ENCODE data around the gene TFDP1. TPM values are rescaled to one million over a fixed set of nuclear protein-coding genes. Genes with fewer than 3 reads are reported as not detected.
"Not testable (repeated sequence)": the region's sequence is repeated elsewhere in the genome, so short reads cannot be mapped to it uniquely, and the experiment has no call there.

The TFDP1 gene
- total and polyA plus RNA-seq, 7 donors, result 26.5 to 57.1 (median 40.2) TPM

DNA sequence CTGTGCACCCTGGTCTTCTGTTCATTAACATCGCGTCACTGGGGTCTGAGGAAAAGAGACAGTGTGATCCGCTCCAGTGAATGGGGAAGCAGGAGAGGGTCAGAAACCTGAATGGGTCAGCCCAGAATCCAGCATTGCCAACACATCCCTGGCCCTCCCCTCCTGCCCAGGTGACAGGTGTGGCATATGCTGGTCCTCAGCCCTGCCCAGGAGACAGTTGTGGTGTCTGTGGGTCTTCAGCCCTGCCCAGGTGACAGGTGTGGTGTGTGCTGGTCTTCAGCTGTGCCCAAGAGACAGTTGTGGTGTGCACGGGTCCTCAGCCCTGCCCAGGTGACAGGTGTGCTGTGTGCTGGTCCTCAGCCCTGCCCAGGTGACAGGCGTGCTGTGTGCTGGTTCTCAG is 8.0 kb downstream of the TFDP1 start:
- peak; percentile 34 for DNase-seq
- TF ChIP-seq EP300 (IDR thresholded peaks at IDR 0.05) (no peak), POLR2AphosphoS5 (IDR thresholded peaks at IDR 0.05) (no peak), POLR2A (IDR thresholded peaks at IDR 0.05) (no peak)
- TF ChIP-seq, protein P1, sequence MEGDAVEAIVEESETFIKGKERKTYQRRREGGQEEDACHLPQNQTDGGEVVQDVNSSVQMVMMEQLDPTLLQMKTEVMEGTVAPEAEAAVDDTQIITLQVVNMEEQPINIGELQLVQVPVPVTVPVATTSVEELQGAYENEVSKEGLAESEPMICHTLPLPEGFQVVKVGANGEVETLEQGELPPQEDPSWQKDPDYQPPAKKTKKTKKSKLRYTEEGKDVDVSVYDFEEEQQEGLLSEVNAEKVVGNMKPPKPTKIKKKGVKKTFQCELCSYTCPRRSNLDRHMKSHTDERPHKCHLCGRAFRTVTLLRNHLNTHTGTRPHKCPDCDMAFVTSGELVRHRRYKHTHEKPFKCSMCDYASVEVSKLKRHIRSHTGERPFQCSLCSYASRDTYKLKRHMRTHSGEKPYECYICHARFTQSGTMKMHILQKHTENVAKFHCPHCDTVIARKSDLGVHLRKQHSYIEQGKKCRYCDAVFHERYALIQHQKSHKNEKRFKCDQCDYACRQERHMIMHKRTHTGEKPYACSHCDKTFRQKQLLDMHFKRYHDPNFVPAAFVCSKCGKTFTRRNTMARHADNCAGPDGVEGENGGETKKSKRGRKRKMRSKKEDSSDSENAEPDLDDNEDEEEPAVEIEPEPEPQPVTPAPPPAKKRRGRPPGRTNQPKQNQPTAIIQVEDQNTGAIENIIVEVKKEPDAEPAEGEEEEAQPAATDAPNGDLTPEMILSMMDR (IDR thresholded peaks at IDR 0.05), result no peak
- H3K27me3 ChIP-seq, result no peaks in the 10 kb centered on the region
- H3K36me3 ChIP-seq, result peaks cover 0 to 14% (median 0%) of the 10 kb centered on the region in 4 donors
- H3K4me1 ChIP-seq, result peaks cover 0 to 4% (median 0%) of the 10 kb centered on the region in 4 donors
- H3K27ac ChIP-seq, result no peak overlapping the region
- H3K4me3 ChIP-seq, result no peak overlapping the region
- intact Hi-C loops (cut with DNase I), result no loop called here
- no peaks in the 10 kb centered on the region for H3K9me3 ChIP-seq
- 94 to 98% methylated on average over 5 of the region's 5 CpGs for WGBS, 2 donors

DNA sequence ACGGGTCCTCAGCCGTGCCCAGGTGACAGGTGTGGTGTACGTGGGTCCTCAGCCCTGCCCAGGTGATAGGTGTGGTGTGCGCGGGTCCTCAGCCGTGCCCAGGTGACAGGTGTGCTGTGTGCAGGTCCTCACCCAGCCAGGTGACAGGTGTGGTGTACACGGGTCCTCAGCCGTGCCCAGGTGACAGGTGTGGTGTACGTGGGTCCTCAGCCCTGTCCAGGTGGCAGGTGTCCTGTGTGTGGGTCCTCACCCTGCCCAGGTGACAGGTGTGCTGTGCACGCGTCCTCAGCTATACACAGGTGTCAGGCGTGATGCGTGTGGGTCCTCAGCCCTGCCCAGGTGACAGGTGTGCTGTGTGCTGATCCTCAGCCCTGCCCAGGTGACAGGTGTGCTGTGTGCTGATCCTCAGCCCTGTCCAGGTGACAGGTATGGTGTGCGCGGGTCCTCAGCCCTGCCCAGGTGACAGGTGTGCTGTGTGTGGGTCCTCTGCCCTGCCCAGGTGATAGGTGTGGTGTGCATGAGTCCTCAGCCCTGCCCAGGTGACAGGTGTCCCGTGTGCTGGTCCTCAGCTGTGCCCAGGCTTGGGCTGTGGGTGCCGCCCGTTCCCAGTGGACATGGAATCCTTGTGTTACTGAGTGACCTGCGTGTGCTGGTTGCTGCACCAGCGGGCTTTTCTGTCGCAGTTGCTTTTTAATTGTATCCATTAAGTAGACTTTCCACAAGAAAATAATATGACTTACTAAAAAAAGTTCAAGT is 9.7 kb downstream of the TFDP1 start:
- H3K4me1 ChIP-seq; H3K27ac ChIP-seq; H3K27me3 ChIP-seq; H3K4me3 ChIP-seq; H3K9me3 ChIP-seq; intact Hi-C loops (cut with DNase I): not testable (repeated sequence)
- 77 to 94% methylated on average over 21 of the region's 21 CpGs for WGBS, 2 donors
- DNase-seq, result peak; percentile 46
- peaks cover 0 to 21% (median 0%) of the 10 kb centered on the region in 4 donors for H3K36me3 ChIP-seq

DNA sequence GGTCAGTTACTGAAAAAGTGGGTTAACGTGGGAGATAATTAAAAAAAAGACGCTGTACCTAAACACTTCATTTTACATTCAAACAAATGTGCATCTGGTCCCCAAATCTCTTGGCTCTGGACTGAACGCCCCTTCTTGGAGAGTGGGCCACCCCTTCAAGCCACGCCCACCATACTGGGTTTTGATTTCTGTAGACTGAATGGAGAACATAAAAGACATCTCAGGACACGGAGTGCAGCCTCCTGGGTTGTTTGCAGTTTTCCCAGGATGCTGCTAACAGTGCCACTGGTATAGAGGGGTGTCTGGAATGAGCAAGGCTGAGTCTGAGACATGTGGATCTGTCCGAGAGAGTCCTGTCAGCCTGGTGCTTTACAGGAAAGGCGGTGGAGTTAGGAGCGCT is 10.6 kb downstream of the TFDP1 start:
- no peak for DNase-seq
- intact Hi-C loops (cut with DNase I), result no loop called here
- peaks cover 0 to 14% (median 0%) of the 10 kb centered on the region in 4 donors for H3K36me3 ChIP-seq

DNA sequence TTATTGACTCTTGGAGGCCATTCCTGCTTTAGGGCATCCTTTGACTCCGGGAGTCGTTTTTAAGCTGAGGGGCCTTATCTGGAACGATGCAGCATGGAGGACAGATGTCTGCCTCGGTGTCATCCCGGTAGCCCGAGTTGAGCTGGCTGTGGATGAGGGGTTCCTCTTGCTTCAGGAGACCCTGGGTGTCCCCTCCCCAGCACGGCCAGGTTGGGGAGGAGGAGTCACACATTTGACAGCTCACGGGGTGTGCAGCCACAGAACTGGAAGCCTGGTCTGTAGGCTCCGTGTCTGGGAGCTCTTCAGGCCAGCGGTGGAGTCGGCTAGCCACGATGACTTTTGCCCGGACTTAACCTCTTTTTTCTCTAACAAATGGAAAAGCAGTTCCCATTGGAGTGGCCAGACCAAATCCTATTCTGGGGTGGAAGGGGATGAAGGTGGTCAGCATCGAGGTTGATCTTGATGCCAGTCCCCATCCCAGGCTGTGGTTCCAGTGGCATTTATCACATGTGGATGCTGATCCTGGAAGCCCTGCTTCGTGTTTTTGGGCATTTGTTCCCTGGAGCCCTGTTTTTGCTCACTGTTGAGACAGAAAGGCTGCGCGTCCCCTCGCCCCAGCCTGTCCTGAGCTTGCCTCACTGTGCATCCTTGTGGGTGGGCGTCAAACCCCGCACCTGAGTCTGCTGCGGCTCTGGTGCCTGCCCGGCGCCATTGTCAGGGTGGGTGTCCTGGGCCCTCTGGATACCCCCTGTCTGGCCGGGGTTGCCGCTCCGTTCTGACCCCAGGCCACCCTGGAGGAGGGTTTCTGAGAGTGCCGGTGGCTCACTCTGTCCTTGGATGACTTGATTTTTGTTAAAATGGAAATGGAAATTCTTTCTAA is 12.0 kb downstream of the TFDP1 start:
- no peak overlapping the region for H3K27ac ChIP-seq
- no peak for TF ChIP-seq POLR2AphosphoS5 (IDR thresholded peaks at IDR 0.05)
- no peak for TF ChIP-seq EP300 (IDR thresholded peaks at IDR 0.05)
- TF ChIP-seq, protein P1 (IDR thresholded peaks at IDR 0.05), result no peak
- TF ChIP-seq POLR2A (IDR thresholded peaks at IDR 0.05), result no peak
- H3K27me3 ChIP-seq, result no peaks in the 10 kb centered on the region
- H3K4me3 ChIP-seq, result no peak overlapping the region
- peaks cover 0 to 18% (median 0%) of the 10 kb centered on the region in 4 donors for H3K36me3 ChIP-seq
- no peaks in the 10 kb centered on the region for H3K9me3 ChIP-seq
- WGBS, 2 donors, result 95 to 96% methylated on average over 27 of the region's 27 CpGs
- intact Hi-C loops (cut with DNase I), result no loop called here
- H3K4me1 ChIP-seq, result no peaks in the 10 kb centered on the region
- DNase-seq, result peak; percentile 53

More for the DNA sequence above, 10.6 kb downstream of the TFDP1 start:
- H3K27ac ChIP-seq, result no peak overlapping the region
- WGBS, 2 donors, result 95% methylated on average over 8 of the region's 8 CpGs
- TF ChIP-seq, protein P1 (IDR thresholded peaks at IDR 0.05), result no peak
- no peak for TF ChIP-seq POLR2AphosphoS5 (IDR thresholded peaks at IDR 0.05)
- no peaks in the 10 kb centered on the region for H3K9me3 ChIP-seq
- H3K27me3 ChIP-seq, result no peaks in the 10 kb centered on the region
- H3K4me3 ChIP-seq, result no peak overlapping the region
- H3K4me1 ChIP-seq, result no peaks in the 10 kb centered on the region

DNA sequence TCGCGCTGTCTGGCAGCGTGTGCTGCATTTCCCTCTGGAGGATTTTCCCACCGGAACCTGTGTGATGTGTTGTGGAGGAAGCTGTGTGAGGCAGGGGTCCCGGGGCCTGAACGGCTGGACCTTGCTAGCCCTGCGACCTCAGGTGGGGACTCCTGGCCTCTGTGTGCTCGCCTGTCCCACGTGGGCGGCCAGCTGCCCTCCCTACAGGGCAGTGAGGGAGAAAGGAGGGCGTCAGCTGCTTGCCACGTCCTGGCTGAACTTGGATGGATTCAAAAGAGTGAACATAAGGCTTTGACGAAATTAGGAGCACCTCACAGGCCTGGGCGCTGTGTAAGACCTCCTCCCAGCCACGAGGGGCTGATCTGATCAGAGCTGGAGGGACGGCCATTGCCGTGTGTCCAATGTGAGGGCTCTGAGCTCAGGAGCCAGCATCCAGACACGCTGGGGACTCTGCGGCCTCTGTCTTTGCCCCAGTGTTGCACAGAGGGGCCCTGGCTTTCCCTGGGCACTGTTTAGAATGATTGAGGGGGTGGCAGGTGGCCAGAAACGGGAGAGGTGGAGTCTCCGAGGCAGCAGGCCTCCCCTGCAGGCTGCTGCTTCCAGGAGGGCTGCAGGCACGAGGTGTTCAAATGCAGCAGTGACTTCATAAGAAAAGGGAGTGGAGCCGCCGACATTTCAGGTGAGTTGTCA is 13.0 kb downstream of the TFDP1 start:
- Histone ChIP-seq H3K4me3 (no peak overlapping the region), H3K36me3 (peaks cover 0 to 18% (median 0%) of the 10 kb centered on the region in 4 donors), H3K4me1 (no peaks in the 10 kb centered on the region), H3K27me3 (no peaks in the 10 kb centered on the region), H3K27ac (no peak overlapping the region), H3K9me3 (no peaks in the 10 kb centered on the region)
- TF ChIP-seq POLR2AphosphoS5 (IDR thresholded peaks at IDR 0.05), result no peak
- TF ChIP-seq, protein P1 (IDR thresholded peaks at IDR 0.05), result no peak
- no peak for TF ChIP-seq EP300 (IDR thresholded peaks at IDR 0.05)
- TF ChIP-seq POLR2A (IDR thresholded peaks at IDR 0.05), result no peak
- intact Hi-C loops (cut with DNase I), result no loop called here
- WGBS, 2 donors, result 93 to 95% methylated on average over 24 of the region's 24 CpGs
- peak; percentile 42 for DNase-seq

Measured in sigmoid colon (tissue), 7 donors.